Bronchial epithelial cell (primary cell): Measurements from ENCODE around the gene RARG. TPM values are rescaled to one million over a fixed set of nuclear protein-coding genes. Genes with fewer than 3 reads are reported as not detected.

Experiments
- DNase-seq: peaks from one replicate; pipeline ENCODE4 v3.0.0-alpha.2; 2010; ENCODE audit warnings: low read depth
- FAIRE-seq: peaks from 2 replicates; lab custom pipeline; 2011; peaks lifted over from hg19 to GRCh38; lab: Jason Lieb, UNC
- H3K27me3 ChIP-seq: 2 replicates; pipeline ENCODE4 v1.5.1; 2011; ENCODE audit warnings: low read length; ENCODE audit not compliant: control insufficient read depth, insufficient read depth
- H3K36me3 ChIP-seq: 2 replicates; pipeline ENCODE4 v1.5.1; 2011; ENCODE audit warnings: low read length; ENCODE audit not compliant: control insufficient read depth, insufficient read depth
- H3K4me3 ChIP-seq: 2 replicates; pipeline ENCODE4 v1.5.1; 2011; ENCODE audit warnings: mild to moderate bottlenecking, low read depth, low read length, control low read depth
- total RNA-seq: library from RNA; depleted of rRNA; stranded (reverse); fragments of >200 nt; gene quantifications from 2 replicates; pipeline ENCODE4 v1.2.1, GENCODE V29; 2014
- TF ChIP-seq, protein P1 (sequence below): IDR thresholded peaks from 2 replicates; pipeline ENCODE4 v1.5.1; 2011; ENCODE audit warnings: mild to moderate bottlenecking, moderate library complexity, low read length, control low read depth, inconsistent platforms; ENCODE audit not compliant: insufficient read depth, severe bottlenecking

Gene RARG
- total RNA-seq, 1 donor from 2014 or later, result 24.7 TPM

DNA sequence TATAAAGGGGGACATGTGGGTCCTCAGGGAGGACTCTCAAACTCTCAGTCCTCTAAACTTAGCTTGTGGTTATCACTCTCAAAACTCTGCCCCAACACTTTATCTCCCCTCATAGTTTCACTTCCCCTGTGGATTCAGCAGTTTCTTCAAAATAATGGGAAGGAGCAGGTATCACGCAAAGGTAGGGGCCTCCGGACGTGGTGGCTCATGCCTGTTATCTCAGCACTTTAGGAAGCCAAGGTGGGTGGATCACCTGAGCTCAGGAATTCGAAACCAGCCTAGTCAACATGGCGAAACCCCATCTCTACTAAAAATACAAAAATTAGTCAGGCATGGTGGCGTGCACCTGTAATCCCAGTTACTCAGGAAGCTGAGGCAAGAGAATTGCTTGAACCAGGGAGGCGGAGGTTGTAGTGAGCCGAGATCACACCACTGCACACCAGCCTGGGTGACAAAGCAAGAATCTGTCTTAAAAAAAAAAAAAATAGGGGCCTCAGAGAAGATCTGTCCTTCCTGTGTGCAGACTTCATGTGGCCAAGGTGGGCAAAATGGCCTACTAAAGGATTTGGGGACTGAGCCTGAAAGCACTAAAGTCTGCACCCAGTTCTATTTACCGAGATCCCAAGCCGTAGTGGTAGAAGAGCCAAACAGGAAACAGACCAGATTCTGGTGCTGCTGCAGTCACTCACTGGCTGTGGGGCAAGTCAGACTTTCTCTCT lies 31.4 kb downstream of the RARG start:
- Histone ChIP-seq H3K27me3 (no peaks in the 10 kb centered on the region), H3K36me3 (no peaks in the 10 kb centered on the region), H3K4me3 (no peak overlapping the region)
- no peak for FAIRE-seq
- TF ChIP-seq, protein P1, sequence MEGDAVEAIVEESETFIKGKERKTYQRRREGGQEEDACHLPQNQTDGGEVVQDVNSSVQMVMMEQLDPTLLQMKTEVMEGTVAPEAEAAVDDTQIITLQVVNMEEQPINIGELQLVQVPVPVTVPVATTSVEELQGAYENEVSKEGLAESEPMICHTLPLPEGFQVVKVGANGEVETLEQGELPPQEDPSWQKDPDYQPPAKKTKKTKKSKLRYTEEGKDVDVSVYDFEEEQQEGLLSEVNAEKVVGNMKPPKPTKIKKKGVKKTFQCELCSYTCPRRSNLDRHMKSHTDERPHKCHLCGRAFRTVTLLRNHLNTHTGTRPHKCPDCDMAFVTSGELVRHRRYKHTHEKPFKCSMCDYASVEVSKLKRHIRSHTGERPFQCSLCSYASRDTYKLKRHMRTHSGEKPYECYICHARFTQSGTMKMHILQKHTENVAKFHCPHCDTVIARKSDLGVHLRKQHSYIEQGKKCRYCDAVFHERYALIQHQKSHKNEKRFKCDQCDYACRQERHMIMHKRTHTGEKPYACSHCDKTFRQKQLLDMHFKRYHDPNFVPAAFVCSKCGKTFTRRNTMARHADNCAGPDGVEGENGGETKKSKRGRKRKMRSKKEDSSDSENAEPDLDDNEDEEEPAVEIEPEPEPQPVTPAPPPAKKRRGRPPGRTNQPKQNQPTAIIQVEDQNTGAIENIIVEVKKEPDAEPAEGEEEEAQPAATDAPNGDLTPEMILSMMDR, result no peak
- no peak for DNase-seq

DNA sequence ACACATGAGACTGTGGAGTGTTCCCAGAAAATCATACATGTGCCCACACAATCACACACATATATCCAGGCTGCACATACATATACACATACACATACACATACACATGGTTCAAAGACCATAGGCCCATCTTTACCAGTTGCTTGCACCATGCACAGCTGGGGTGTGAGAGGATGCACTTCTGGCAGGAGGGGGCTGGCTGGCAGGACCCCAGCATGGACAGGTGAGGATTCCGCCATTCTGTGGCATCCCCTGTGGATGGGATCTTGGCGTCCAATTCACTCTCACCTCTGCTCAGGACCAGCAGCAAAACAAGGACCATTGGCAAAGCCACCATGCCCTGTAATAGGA lies 31.9 kb downstream of the RARG start:
- no peak overlapping the region for H3K4me3 ChIP-seq
- DNase-seq, result no peak
- no peak for FAIRE-seq
- no peaks in the 10 kb centered on the region for H3K36me3 ChIP-seq
- no peaks in the 10 kb centered on the region for H3K27me3 ChIP-seq
- TF ChIP-seq, protein P1, result no peak

DNA sequence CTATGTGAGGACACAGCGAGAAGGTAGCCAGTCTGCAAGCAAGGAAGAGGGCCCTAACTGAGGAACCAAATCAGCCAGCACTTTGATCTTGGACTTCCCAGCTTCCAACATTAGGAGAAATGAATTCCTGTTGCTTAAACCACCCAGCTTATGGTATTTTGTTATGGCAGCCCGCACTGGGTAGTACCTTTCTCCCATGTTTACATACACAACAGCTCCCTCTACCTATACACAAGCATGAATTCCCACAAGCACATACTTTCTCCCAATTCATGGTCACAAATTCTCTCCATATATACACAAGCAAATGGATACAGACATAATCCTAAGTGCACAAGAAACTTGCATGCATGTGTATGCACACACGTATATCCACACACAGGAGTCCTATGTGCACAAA lies 32.3 kb downstream of the RARG start:
- FAIRE-seq, result no peak
- H3K27me3 ChIP-seq, result no peaks in the 10 kb centered on the region
- no peak for DNase-seq
- no peak overlapping the region for H3K4me3 ChIP-seq
- no peaks in the 10 kb centered on the region for H3K36me3 ChIP-seq
- TF ChIP-seq, protein P1, result no peak

DNA sequence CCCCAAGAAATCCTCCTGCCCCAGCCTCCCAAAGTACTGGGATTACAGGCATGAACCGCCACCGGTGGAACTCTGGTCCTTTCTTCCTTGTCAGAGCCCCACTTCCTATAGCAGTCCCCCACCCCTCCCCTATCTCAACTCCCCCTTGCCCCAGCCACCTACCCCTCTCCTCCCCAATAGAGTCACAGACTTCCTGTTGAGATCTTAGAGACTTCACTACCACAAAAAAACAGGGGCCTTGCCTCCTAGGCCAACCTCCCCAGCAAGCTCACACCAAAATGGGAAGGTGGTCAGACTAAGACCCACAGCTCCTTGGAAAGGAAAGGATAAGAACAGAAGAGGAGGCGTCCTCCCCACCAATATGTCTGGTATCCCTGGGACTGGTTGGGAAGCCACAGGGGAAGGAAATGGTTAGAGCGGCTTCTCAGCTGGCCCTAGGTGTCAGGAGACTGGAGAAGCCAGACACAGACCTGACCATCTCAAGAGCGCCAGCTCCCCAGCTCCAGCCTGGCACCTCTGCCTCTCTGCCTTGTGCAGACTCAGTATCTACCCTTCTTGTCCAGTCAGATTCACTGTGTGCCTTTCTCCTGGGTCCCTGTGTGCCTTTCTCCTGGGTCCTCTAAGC lies 33.4 kb downstream of the RARG start:
- no peaks in the 10 kb centered on the region for H3K27me3 ChIP-seq
- H3K4me3 ChIP-seq, result no peak overlapping the region
- DNase-seq (no peak), FAIRE-seq (no peak)
- H3K36me3 ChIP-seq, result no peaks in the 10 kb centered on the region
- TF ChIP-seq, protein P1, result no peak

DNA sequence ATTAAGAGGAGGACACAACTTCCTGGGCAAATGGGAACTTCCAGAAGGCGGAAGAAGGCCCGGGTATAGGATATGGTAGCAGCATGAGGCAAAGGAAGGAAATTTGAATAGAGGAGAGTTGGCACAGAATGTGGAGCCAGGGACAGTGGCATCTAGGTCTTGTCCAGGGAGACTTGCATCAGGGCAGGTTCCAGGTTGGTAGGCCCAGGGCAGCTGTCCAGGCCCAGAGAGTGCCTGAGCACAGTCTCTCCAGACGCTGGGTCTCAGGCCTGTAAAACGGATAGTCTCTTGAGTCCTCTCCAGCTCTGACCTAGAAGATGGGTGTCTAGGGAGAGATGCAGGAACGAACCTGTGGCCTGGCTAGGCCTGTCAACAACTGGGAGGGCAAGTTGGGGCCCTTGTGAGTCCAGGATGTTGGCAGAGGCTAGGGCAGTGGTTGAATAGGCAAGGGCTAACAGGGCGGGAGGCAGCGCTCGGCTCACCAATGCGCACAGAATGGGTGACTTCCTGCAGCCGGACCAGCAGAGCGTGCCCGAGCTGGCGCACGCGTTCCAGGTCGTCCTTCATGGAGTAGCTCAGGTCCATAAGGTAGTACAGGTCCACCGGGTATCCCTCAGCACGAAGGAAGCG lies 34.9 kb downstream of the RARG start:
- Histone ChIP-seq H3K27me3 (no peaks in the 10 kb centered on the region), H3K4me3 (no peak overlapping the region), H3K36me3 (no peaks in the 10 kb centered on the region)
- TF ChIP-seq, protein P1, result no peak
- FAIRE-seq, result no peak
- DNase-seq, result no peak
